ENCODE results near the gene GABRA4. TPM values are rescaled to one million over a fixed set of nuclear protein-coding genes. Genes with fewer than 3 reads are reported as not detected.

The GABRA4 gene
- total and polyA plus RNA-seq, 10 of the 15 experiments (the other 5 are each of a cell fraction or from before 2014, with no cell fraction given) = 0.69 to 14.6 (median 1.1) TPM

- intact Hi-C loops (cut with micrococcal nuclease; ENCODE audit: unreplicated experiment) = no loop called here
- Histone ChIP-seq H3K4me1 (ENCODE audit: control insufficient read depth, insufficient read depth, low read length) (no peaks in the 10 kb centered on the region), H3K9ac (ENCODE audit: control insufficient read depth, insufficient read depth, low read length) (no peak overlapping the region), H3K9me3 (replicated peaks; ENCODE audit: control insufficient read depth, insufficient read depth, low read length) (no peaks in the 10 kb centered on the region), H3K4me3 (no peak overlapping the region), H3K27me3 (replicated peaks in 1 of 2; ENCODE audit: control insufficient read depth in 2 of 2, insufficient read depth in 2 of 2, low read length in 1 of 2) (no peaks in the 10 kb centered on the region), H4K20me1 (ENCODE audit: control insufficient read depth, insufficient read depth) (no peaks in the 10 kb centered on the region), H3K36me3 (ENCODE audit: control insufficient read depth in 2 of 2, insufficient read depth in 2 of 2, low read length in 1 of 2) (no peaks in the 10 kb centered on the region), H2AFZ (ENCODE audit: control insufficient read depth, low read depth, low read length) (no peak overlapping the region), H3K4me2 (ENCODE audit: control insufficient read depth, insufficient read depth) (no peak overlapping the region), H3K27ac (ENCODE audit: control insufficient read depth, insufficient read depth) (no peak overlapping the region), H3K79me2 (ENCODE audit: control insufficient read depth, insufficient read depth, low read length) (no peaks in the 10 kb centered on the region)
- FAIRE-seq (no peak), DNase-seq (ENCODE audit: low read depth, low spot score) (no peak), ATAC-seq (no peak)
- in situ Hi-C loops (cut with MboI) = no loop called here
- ChIA-PET RAD21 (ENCODE audit: unreplicated experiment) (no interaction called here), POLR2A (no interaction called here), SMC1A (ENCODE audit: uncharacterized antibody, unreplicated experiment) (no interaction called here), CTCF (interaction anchor here (1.3 kb wide), 1 partner anchor 13 kb away, joined by 4 read pairs; no protein-coding TSS in a partner anchor)
- BruUV-seq (replicated peaks) = no TSS peak
- 0% methylated on average over 2 of the region's 2 CpGs for WGBS (ENCODE audit: insufficient coverage, insufficient replicate concordance, low lambda C conversion rate, missing lambda C conversion rate)
- no peak for TF ChIP-seq SMAD1 (IDR thresholded peaks at IDR 0.05; ENCODE audit: low read depth, partially characterized antibody)
- no peak for TF ChIP-seq REST (IDR thresholded peaks at IDR 0.05; ENCODE audit: low read depth, low read length)
These were observed 123.0 kb downstream of the GABRA4 start for GRCh38 chr4:46870411-46870810.

Other genes starting within 250 kb of the GABRA4 start
- gene COX7B2, start 84.3 kb downstream of the GABRA4 start, total RNA-seq (2014; rRNA removed) = not detected in 2 replicates
- gene COX7B2, start 84.3 kb downstream of the GABRA4 start, total RNA-seq (2014; rRNA removed; fragmentation: Illumina TruSeq; extraction: Trizol) = not detected in 2 replicates
- not detected in 2 replicates for gene COX7B2, start 84.3 kb downstream of the GABRA4 start, total RNA-seq (2021)
- not detected in 2 replicates for gene COX7B2, start 84.3 kb downstream of the GABRA4 start, polyA plus RNA-seq (2011; rRNA removed)
- gene COX7B2, start 84.3 kb downstream of the GABRA4 start, polyA plus RNA-seq (2014; fragmentation: Illumina TruSeq; extraction: Trizol) = not detected in 2 replicates
- not detected for gene COX7B2, start 84.3 kb downstream of the GABRA4 start, polyA plus RNA-seq (2014; fragmentation: Nextera tagmentation; extraction: Ambion mirVana)
- not detected in 2 replicates for gene COX7B2, start 84.3 kb downstream of the GABRA4 start, polyA plus RNA-seq (2014; rRNA removed)
- not detected for gene COX7B2, start 84.3 kb downstream of the GABRA4 start, polyA plus RNA-seq (2016; fragmentation: Nextera tagmentation; extraction: Ambion mirVana)
- gene GABRB1, start 38.0 kb upstream of the GABRA4 start, total RNA-seq (2014; rRNA removed) = not detected in 2 replicates
- gene GABRB1, start 38.0 kb upstream of the GABRA4 start, total RNA-seq (2014; rRNA removed; fragmentation: Illumina TruSeq; extraction: Trizol) = 0.13 TPM in 1 of 2 replicates, not detected in the other
- not detected in 2 replicates for gene GABRB1, start 38.0 kb upstream of the GABRA4 start, total RNA-seq (2021)
- gene GABRB1, start 38.0 kb upstream of the GABRA4 start, polyA plus RNA-seq (2011; rRNA removed) = 0.68 and 0.92 TPM in 2 replicates
- gene GABRB1, start 38.0 kb upstream of the GABRA4 start, polyA plus RNA-seq (2014; fragmentation: Illumina TruSeq; extraction: Trizol) = not detected in 2 replicates
- gene GABRB1, start 38.0 kb upstream of the GABRA4 start, polyA plus RNA-seq (2014; fragmentation: Nextera tagmentation; extraction: Ambion mirVana) = not detected
- gene GABRB1, start 38.0 kb upstream of the GABRA4 start, polyA plus RNA-seq (2014; rRNA removed) = 0.10 TPM in 1 of 2 replicates, not detected in the other
- not detected for gene GABRB1, start 38.0 kb upstream of the GABRA4 start, polyA plus RNA-seq (2016; fragmentation: Nextera tagmentation; extraction: Ambion mirVana)